ENCODE results near the gene KCNH6.

Gene KCNH6

GRCh38 chr17:63531022-63531965 lies 8.1 kb downstream of the KCNH6 start:
- no peaks in the 10 kb centered on the region for H3K4me1 Mint-ChIP-seq (ENCODE audit: low read depth)
- no peaks in the 10 kb centered on the region for H3K9me3 Mint-ChIP-seq
- no peaks in the 10 kb centered on the region for H3K36me3 Mint-ChIP-seq (ENCODE audit: low read depth)
- H3K27ac Mint-ChIP-seq = no peak overlapping the region
- H3K27me3 Mint-ChIP-seq = no peaks in the 10 kb centered on the region
- no peak overlapping the region for H3K4me3 Mint-ChIP-seq

- Mint-ChIP-seq H3K4me1 (ENCODE audit: low read depth) (peaks cover 2% of the 10 kb centered on the region), H3K27me3 (peaks cover 12% of the 10 kb centered on the region), H3K36me3 (ENCODE audit: low read depth) (no peaks in the 10 kb centered on the region), H3K27ac (no peak overlapping the region), H3K9me3 (no peaks in the 10 kb centered on the region), H3K4me3 (no peak overlapping the region)
Observed at GRCh38 chr17:63533433-63534077, 10.4 kb downstream of the KCNH6 start.

GRCh38 chr17:63534078-63534570 lies 11.0 kb downstream of the KCNH6 start:
- Mint-ChIP-seq H3K4me3 (no peak overlapping the region), H3K36me3 (ENCODE audit: low read depth) (no peaks in the 10 kb centered on the region), H3K27ac (no peak overlapping the region), H3K4me1 (ENCODE audit: low read depth) (peaks cover 3% of the 10 kb centered on the region), H3K27me3 (peaks cover 18% of the 10 kb centered on the region), H3K9me3 (no peaks in the 10 kb centered on the region)

DNA sequence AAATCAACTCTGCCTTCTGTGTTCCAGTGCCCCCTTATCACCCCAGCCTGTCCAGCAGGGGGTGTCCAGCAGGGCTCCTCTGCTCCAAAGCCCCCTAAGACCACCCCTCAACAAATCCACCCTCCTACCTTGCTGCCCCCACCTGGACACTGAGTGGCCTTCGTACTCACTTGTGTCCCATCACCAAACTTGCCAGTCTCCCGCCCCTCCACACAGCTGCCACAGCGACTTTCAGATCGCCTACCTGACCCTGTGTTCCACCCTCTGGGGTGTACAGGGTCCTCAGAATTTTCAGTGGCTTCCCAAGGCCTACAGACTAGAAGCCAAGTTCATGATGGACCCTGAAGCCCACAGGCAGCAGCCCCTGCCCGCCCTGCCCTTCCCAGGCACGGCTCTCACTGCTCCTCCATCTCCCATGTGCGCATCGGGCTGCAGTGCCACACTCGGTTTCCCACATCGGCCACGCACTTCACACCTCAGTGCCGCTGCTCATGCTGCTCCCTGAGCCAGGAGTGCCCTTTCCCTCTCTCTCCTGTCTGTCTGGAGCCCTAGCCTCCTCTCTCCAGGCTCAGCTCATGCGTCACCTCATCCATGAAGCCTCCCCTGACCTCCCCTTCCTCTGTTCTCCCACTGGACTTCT lies 11.8 kb downstream of the KCNH6 start:
- Mint-ChIP-seq H3K4me1 (ENCODE audit: low read depth) (peaks cover 3% of the 10 kb centered on the region), H3K4me3 (no peak overlapping the region), H3K36me3 (ENCODE audit: low read depth) (no peaks in the 10 kb centered on the region), H3K27me3 (peaks cover 26% of the 10 kb centered on the region), H3K27ac (no peak overlapping the region), H3K9me3 (no peaks in the 10 kb centered on the region)

DNA sequence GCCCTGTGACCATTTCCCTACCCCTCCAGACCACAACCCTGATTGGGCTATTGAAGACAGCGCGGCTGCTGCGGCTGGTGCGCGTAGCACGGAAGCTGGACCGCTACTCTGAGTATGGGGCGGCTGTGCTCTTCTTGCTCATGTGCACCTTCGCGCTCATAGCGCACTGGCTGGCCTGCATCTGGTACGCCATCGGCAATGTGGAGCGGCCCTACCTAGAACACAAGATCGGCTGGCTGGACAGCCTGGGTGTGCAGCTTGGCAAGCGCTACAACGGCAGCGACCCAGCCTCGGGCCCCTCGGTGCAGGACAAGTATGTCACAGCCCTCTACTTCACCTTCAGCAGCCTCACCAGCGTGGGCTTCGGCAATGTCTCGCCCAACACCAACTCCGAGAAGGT lies 12.5 kb downstream of the KCNH6 start:
- Mint-ChIP-seq H3K4me3 (no peak overlapping the region), H3K36me3 (ENCODE audit: low read depth) (no peaks in the 10 kb centered on the region), H3K9me3 (no peaks in the 10 kb centered on the region), H3K4me1 (ENCODE audit: low read depth) (peaks cover 3% of the 10 kb centered on the region), H3K27ac (no peak overlapping the region), H3K27me3 (peaks cover 26% of the 10 kb centered on the region)

DNA sequence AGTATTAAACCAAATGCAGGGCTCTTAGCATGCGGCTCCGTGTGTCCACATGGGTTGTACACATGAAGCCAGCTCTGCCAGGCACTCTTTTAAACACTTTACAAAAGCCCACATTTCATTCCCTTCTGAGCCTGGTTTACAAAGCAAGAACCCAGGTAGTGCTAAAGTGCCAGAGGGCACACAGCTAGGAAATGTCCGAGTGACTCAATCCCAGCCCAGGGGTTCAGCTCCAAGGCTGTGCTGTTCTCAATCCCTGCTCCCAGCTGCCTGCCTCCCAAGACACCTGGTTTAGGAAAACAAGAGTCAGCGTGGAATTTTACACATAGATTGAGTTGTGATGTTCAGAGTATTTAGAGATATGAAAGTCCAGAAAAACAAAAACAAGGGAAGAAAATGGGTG lies 13.8 kb downstream of the KCNH6 start:
- Mint-ChIP-seq H3K4me1 (ENCODE audit: low read depth) (peaks cover 3% of the 10 kb centered on the region), H3K9me3 (no peaks in the 10 kb centered on the region), H3K36me3 (ENCODE audit: low read depth) (no peaks in the 10 kb centered on the region), H3K27ac (no peak overlapping the region), H3K27me3 (peaks cover 26% of the 10 kb centered on the region), H3K4me3 (no peak overlapping the region)

DNA sequence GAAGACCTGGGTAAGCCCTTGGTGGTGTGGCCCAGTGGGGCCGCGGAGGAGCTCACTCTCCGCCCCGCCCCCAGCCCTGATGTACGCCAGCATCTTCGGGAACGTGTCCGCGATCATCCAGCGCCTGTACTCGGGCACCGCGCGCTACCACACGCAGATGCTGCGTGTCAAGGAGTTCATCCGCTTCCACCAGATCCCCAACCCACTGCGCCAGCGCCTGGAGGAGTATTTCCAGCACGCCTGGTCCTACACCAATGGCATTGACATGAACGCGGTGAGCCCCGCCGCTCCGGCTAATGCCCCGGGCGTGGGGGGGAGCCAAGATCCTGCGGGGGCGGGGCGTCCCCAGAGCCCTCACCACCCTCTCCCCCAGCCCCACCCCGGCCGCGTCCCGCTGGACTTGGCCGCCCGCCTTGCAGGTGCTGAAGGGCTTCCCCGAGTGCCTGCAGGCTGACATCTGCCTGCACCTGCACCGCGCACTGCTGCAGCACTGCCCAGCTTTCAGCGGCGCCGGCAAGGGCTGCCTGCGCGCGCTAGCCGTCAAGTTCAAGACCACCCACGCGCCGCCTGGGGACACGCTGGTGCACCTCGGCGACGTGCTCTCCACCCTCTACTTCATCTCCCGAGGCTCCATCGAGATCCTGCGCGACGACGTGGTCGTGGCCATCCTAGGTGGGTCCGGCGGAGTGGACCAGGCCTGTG lies 15.0 kb downstream of the KCNH6 start:
- H3K4me3 Mint-ChIP-seq = no peak overlapping the region
- H3K27me3 Mint-ChIP-seq = peaks cover 26% of the 10 kb centered on the region
- H3K9me3 Mint-ChIP-seq = no peaks in the 10 kb centered on the region
- peaks cover 3% of the 10 kb centered on the region for H3K4me1 Mint-ChIP-seq (ENCODE audit: low read depth)
- H3K27ac Mint-ChIP-seq = no peak overlapping the region
- no peaks in the 10 kb centered on the region for H3K36me3 Mint-ChIP-seq (ENCODE audit: low read depth)

DNA sequence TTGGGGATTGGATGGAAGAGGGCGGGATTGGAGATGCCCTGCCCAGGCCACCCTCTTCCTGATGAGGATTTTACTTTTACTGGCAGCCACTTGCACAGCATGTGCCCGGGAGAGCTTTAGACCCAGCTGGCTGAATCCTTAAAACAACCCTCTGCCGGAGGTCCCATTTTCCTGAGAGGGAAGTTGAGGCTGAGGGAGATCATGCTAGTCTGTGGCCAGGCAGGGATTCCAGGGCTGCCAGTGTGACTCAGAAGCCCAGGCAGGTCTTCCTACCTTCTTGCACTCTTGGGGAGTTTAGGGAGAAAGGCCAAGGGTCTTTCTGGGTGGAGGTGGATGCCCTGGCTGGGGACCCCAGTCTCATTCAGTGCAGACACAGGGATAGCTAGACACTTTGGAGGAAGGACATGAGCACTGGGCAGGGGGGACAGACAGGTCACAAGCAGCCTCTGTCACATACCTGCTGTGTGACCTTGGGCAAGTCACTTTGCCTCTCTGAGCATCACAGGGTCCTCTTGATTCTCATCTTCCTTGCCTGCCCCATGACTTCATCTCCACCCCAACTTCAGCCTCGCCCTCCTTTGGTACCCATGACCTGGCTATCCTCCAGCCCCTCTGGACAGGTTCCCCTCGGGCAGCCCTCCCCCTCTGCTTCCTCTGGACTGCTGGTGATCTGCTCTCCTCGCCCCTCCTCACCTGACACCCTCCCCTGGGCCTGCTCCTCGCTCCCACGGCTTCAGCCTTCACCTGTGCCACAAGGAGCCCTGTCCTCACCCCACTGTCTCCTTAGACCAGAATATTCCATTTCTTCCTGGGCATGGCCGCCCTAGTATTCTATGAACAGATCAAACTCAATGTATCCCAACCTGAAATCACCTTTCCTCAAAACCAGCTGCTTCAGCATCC lies 15.8 kb downstream of the KCNH6 start:
- no peaks in the 10 kb centered on the region for H3K36me3 Mint-ChIP-seq (ENCODE audit: low read depth)
- no peak overlapping the region for H3K4me3 Mint-ChIP-seq
- no peaks in the 10 kb centered on the region for H3K9me3 Mint-ChIP-seq
- H3K27me3 Mint-ChIP-seq = peaks cover 26% of the 10 kb centered on the region
- H3K4me1 Mint-ChIP-seq (ENCODE audit: low read depth) = peaks cover 3% of the 10 kb centered on the region
- no peak overlapping the region for H3K27ac Mint-ChIP-seq

DNA sequence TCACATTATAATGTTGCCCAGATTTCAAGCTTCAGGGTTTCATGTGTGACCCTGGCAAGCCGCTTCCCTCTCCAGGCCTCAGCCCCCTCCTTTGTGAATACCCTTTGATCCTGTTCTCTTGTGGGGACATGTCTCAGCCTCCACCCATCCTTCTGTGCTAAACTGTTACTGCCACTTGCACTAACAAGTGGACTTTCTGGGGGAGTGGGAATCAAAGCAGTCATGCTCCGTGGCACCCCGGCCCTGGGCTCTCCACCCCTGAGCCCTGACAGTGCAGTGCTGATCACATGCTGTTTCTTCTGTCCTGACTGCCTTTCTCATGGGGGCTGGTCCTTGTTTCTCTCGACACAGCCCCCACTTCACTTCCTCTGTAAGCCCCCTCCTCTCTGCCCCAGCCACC lies 17.4 kb downstream of the KCNH6 start:
- no peak overlapping the region for H3K27ac Mint-ChIP-seq
- peaks cover 26% of the 10 kb centered on the region for H3K27me3 Mint-ChIP-seq
- H3K4me1 Mint-ChIP-seq (ENCODE audit: low read depth) = peaks cover 3% of the 10 kb centered on the region
- H3K4me3 Mint-ChIP-seq = no peak overlapping the region
- no peaks in the 10 kb centered on the region for H3K9me3 Mint-ChIP-seq
- H3K36me3 Mint-ChIP-seq (ENCODE audit: low read depth) = no peaks in the 10 kb centered on the region

GRCh38 chr17:63542218-63542545 lies 19.0 kb downstream of the KCNH6 start:
- H3K4me3 Mint-ChIP-seq = no peak overlapping the region
- no peaks in the 10 kb centered on the region for H3K36me3 Mint-ChIP-seq (ENCODE audit: low read depth)
- H3K27ac Mint-ChIP-seq = no peak overlapping the region
- no peaks in the 10 kb centered on the region for H3K9me3 Mint-ChIP-seq
- peaks cover 3% of the 10 kb centered on the region for H3K4me1 Mint-ChIP-seq (ENCODE audit: low read depth)
- H3K27me3 Mint-ChIP-seq = peaks cover 23% of the 10 kb centered on the region

DNA sequence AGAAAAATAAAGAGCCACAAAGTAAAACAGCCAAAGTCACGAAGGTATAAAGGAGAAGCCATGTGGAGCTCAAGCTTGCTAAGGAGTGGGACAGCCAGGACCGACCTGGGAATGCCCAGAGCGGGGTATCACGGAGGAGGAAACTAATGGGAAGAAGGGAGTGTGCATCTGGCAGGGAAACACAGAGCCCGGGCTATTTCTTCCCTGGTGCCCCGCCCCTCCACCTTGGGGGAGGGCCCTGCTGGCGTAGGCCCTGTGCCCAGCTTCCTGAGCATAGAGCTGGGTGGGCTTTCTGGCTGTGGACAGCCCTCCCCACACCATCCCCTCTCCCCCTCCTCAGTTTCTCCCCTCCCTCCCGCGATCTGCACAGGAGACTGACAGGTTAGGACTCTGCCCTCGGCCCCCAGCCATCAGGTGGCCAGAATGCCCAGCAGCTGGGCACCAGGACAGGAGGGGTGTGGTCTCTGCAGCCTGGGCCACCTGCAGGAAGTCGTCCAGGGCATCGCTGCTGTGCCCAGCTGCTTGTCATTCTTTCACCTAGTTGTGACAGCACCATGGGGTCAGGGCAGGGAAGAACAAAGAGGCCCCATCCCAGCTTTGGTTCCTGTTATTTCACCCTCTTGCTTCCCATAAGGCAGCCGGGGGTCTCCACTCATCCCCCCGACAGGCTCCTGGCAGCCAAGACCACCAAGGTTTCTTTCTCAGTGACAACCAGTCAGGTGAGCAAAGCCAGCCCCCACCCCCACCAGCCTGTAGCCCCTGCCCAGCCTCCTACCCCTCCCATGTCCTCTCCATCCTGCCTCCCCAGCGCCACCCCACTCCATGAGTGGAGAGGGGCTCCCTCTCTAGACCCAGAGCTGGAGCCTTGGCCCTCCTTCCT lies 20.0 kb downstream of the KCNH6 start:
- Mint-ChIP-seq H3K27me3 (peaks cover 17% of the 10 kb centered on the region), H3K9me3 (no peaks in the 10 kb centered on the region), H3K36me3 (ENCODE audit: low read depth) (no peaks in the 10 kb centered on the region), H3K4me1 (ENCODE audit: low read depth) (peaks cover 3% of the 10 kb centered on the region), H3K4me3 (no peak overlapping the region), H3K27ac (no peak overlapping the region)

- Mint-ChIP-seq H3K9me3 (no peaks in the 10 kb centered on the region), H3K4me1 (ENCODE audit: low read depth) (no peaks in the 10 kb centered on the region), H3K36me3 (ENCODE audit: low read depth) (no peaks in the 10 kb centered on the region)
Observed at GRCh38 chr17:63543822-63544420, 20.8 kb downstream of the KCNH6 start.

More at GRCh38 chr17:63543822-63544420, 20.8 kb downstream of the KCNH6 start:
- peaks cover 10% of the 10 kb centered on the region for H3K27me3 Mint-ChIP-seq
- H3K4me3 Mint-ChIP-seq = no peak overlapping the region
- no peak overlapping the region for H3K27ac Mint-ChIP-seq

All from stimulated activated naive CD8-positive, alpha-beta T cell treated with anti-CD3 and anti-CD28 coated beads, Interleukin-15, Interleukin-2, amounts not matched to agents 100 ng/mL and 50 ng/mL, for 24 hours (primary cell).